HEK293 (cell line): Measurements from ENCODE around the gene CYP24A1.

Experiments used
- BCL11B ChIP-seq: fragments of 450-650 bp; formaldehyde crosslinking; IDR thresholded peaks from 2 replicates; pipeline ENCODE4 v1.5.1; 2016; ENCODE audit warnings: low read depth, missing biosample characterization, missing genetic modification characterization
- FEZF1 ChIP-seq: fragments of 450-650 bp; formaldehyde crosslinking; IDR thresholded peaks from 2 replicates; pipeline ENCODE4 v1.5.1; 2016; ENCODE audit warnings: missing biosample characterization, missing genetic modification characterization
- GFI1B ChIP-seq: fragments of 450-650 bp; formaldehyde crosslinking; IDR thresholded peaks from 2 replicates; pipeline ENCODE4 v1.5.1; 2016; ENCODE audit warnings: missing biosample characterization, missing genetic modification characterization
- HIC1 ChIP-seq: fragments of 450-650 bp; formaldehyde crosslinking; IDR thresholded peaks from 2 replicates; pipeline ENCODE4 v1.5.1; 2016; ENCODE audit warnings: missing biosample characterization, missing genetic modification characterization
- INSM2 ChIP-seq: fragments of 450-650 bp; formaldehyde crosslinking; IDR thresholded peaks from 2 replicates; pipeline ENCODE4 v1.5.1; 2016; ENCODE audit warnings: missing biosample characterization, missing genetic modification characterization
- OSR2 ChIP-seq: fragments of 450-650 bp; formaldehyde crosslinking; IDR thresholded peaks from 2 replicates; pipeline ENCODE4 v1.5.1; 2016; ENCODE audit warnings: missing biosample characterization, missing genetic modification characterization
- PRDM6 ChIP-seq: fragments of 450-650 bp; formaldehyde crosslinking; IDR thresholded peaks from 2 replicates; pipeline ENCODE4 v1.5.1; 2017; ENCODE audit warnings: missing biosample characterization, missing genetic modification characterization
- SETDB1 ChIP-seq: IDR thresholded peaks from one replicate; pipeline ENCODE4 v1.6.1; 2017; ENCODE audit warnings: mild to moderate bottlenecking, low read length, moderate library complexity, mixed read lengths; ENCODE audit not compliant: insufficient read length
- SP7 ChIP-seq: fragments of 450-650 bp; formaldehyde crosslinking; IDR thresholded peaks from 2 replicates; pipeline ENCODE4 v1.5.1; 2016; ENCODE audit warnings: missing biosample characterization, missing genetic modification characterization
- ZBTB44 ChIP-seq: fragments of 450-650 bp; IDR thresholded peaks from 2 replicates; pipeline ENCODE4 v1.5.1; 2018; ENCODE audit warnings: missing biosample characterization, mild to moderate bottlenecking, missing genetic modification characterization
- ZEB2 ChIP-seq: fragments of 450-650 bp; formaldehyde crosslinking; IDR thresholded peaks from 2 replicates; pipeline ENCODE4 v1.5.1; 2016; ENCODE audit warnings: missing biosample characterization, missing genetic modification characterization
- ZFP37 ChIP-seq: fragments of 450-650 bp; formaldehyde crosslinking; IDR thresholded peaks from 2 replicates; pipeline ENCODE4 v1.5.1; 2016; ENCODE audit warnings: missing biosample characterization, missing genetic modification characterization
- ZNF24 ChIP-seq: fragments of 450-650 bp; formaldehyde crosslinking; IDR thresholded peaks from 2 replicates; pipeline ENCODE4 v1.5.1; 2016; ENCODE audit warnings: missing biosample characterization, missing genetic modification characterization
- ZNF311 ChIP-seq: fragments of 450-650 bp; formaldehyde crosslinking; IDR thresholded peaks from 2 replicates; pipeline ENCODE4 v1.5.1; 2017; ENCODE audit warnings: missing biosample characterization, missing genetic modification characterization, borderline replicate concordance
- ZNF366 ChIP-seq: fragments of 450-650 bp; formaldehyde crosslinking; conservative IDR thresholded peaks from 2 replicates; pipeline ENCODE4 v1.5.1; 2016; ENCODE audit warnings: missing biosample characterization, missing genetic modification characterization
- ZNF394 ChIP-seq: fragments of 450-650 bp; formaldehyde crosslinking; IDR thresholded peaks from 2 replicates; pipeline ENCODE4 v1.5.1; 2016; ENCODE audit warnings: missing biosample characterization, missing genetic modification characterization, mild to moderate bottlenecking, moderate library complexity, borderline replicate concordance
- ZNF529 ChIP-seq: fragments of 450-650 bp; formaldehyde crosslinking; IDR thresholded peaks from 2 replicates; pipeline ENCODE4 v1.5.1; 2017; ENCODE audit warnings: missing genetic modification characterization, missing biosample characterization; ENCODE audit not compliant: insufficient replicate concordance

The CYP24A1 gene

GRCh38 chr20:54132612-54133433 lies 41.0 kb downstream of the CYP24A1 start (continued):
- peak; percentile 21; the same call in 1 of the 2 replicates for TF ChIP-seq HIC1 (tag by site-specific recombination)
- peak; percentile 75; the same call in 1 of the 2 replicates for TF ChIP-seq GFI1B
- peak; percentile 44 for TF ChIP-seq SETDB1
- TF ChIP-seq ZNF529 (tag by site-specific recombination), result no peak
- TF ChIP-seq ZFP37 (tag by site-specific recombination), result 0 out of 2 replicates have a peak, but pooled peaks have one; percentile 25
- no peak for TF ChIP-seq BCL11B (tag by site-specific recombination)
- no peak for TF ChIP-seq ZNF311
- TF ChIP-seq ZNF366 (tag by site-specific recombination), result peak; percentile 71
- TF ChIP-seq FEZF1, result peak; percentile 39; the same call in 1 of the 2 replicates
- peak; percentile 73 for TF ChIP-seq SP7
- peak; percentile 68 for TF ChIP-seq ZEB2 (tag by site-specific recombination)
- TF ChIP-seq INSM2, result peak; percentile 92
- peak; percentile 27; the same call in 1 of the 2 replicates for TF ChIP-seq OSR2 (tag by site-specific recombination)
- peak; percentile 9; the same call in 1 of the 2 replicates for TF ChIP-seq ZBTB44 (tag by site-specific recombination)
- peak; percentile 42; the same call in 1 of the 2 replicates for TF ChIP-seq PRDM6 (tag by site-specific recombination)
- TF ChIP-seq ZNF394 (tag by site-specific recombination), result 0 out of 2 replicates have a peak, but pooled peaks have one; percentile 31
- TF ChIP-seq ZNF24 (tag by site-specific recombination), result peak; percentile 61; the same call in 1 of the 2 replicates
